K562 (cell line): ENCODE data around the gene PPP3CB.

Experiments used
- CTCF ChIP-seq, 3 experiments: IDR thresholded peaks in 2 of 3; conservative IDR thresholded peaks in 1 of 3; 2 replicates each; pipeline ENCODE4 v1.5.1; 2011 to 2012; ENCODE audit warnings: low read length in 3 of 3, mild to moderate bottlenecking in 3 of 3, control low read depth in 2 of 3, improper control_type of control experiment in 1 of 3, inconsistent platforms in 1 of 3, low read depth in 1 of 3, mixed read lengths in 1 of 3, moderate library complexity in 1 of 3; ENCODE audit not compliant: insufficient read depth in 2 of 3
- FOSL1 ChIP-seq: fragments of 200-800 bp; sonication (Bioruptor generic); conservative IDR thresholded peaks from 2 replicates; pipeline ENCODE4 v1.6.1; 2016; ENCODE audit warnings: missing genetic modification characterization, missing compliant biosample characterization
- MYNN ChIP-seq, 2 experiments: sonication (generic); formaldehyde crosslinking in 1 of 2; IDR thresholded peaks; 2 replicates each; pipeline versions ENCODE4 v1.5.0 to v1.6.1; 2016 to 2020; ENCODE audit warnings: antibody characterized with exemption in 1 of 2, missing genetic modification reagents in 1 of 2
- RBM22 ChIP-seq: fragments of 200-400 bp; formaldehyde crosslinking; IDR thresholded peaks from 2 replicates; pipeline ENCODE4 v1.6.1; 2018; ENCODE audit warnings: low read length, low read depth; ENCODE audit not compliant: poor library complexity, severe bottlenecking
- TF ChIP-seq, protein P1 (sequence below): fragments of 450-650 bp; formaldehyde crosslinking; IDR thresholded peaks from 2 replicates; pipeline ENCODE4 v1.4.0; 2020; ENCODE audit warnings: mild to moderate bottlenecking, mixed read lengths
- TF ChIP-seq, protein P2 (sequence below), 2 experiments: fragments of 450-650 bp; formaldehyde crosslinking in 1 of 2; IDR thresholded peaks; 2 replicates each; pipeline versions ENCODE4 v1.4.0 to v1.6.1; 2014 to 2020; ENCODE audit warnings: mild to moderate bottlenecking in 2 of 2, borderline replicate concordance in 1 of 2, low read depth in 1 of 2

GRCh38 chr10:73456187-73456890, 39.5 kb downstream of the PPP3CB start:
- TF ChIP-seq CTCF (IDR thresholded peaks at IDR 0.05 in 2 of 3, conservative IDR thresholded peaks at IDR 0.05 in 1 of 3; ENCODE audit: insufficient read depth in 2 of 3, low read depth in 1 of 3, low read length in 3 of 3) (no peak; a peak in 1 of 6 replicates), MYNN (IDR thresholded peaks at IDR 0.05) (peak; percentile 80), MYNN (CRISPR knock-in tag; IDR thresholded peaks at IDR 0.05) (no peak), FOSL1 (tag) (peak; percentile 90), RBM22 (no peak)
- TF ChIP-seq, protein P1, sequence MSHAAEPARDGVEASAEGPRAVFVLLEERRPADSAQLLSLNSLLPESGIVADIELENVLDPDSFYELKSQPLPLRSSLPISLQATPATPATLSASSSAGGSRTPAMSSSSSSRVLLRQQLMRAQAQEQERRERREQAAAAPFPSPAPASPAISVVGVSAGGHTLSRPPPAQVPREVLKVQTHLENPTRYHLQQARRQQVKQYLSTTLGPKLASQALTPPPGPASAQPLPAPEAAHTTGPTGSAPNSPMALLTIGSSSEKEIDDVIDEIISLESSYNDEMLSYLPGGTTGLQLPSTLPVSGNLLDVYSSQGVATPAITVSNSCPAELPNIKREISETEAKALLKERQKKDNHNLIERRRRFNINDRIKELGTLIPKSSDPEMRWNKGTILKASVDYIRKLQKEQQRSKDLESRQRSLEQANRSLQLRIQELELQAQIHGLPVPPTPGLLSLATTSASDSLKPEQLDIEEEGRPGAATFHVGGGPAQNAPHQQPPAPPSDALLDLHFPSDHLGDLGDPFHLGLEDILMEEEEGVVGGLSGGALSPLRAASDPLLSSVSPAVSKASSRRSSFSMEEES (CRISPR knock-in tag): no peak
- TF ChIP-seq, protein P2, sequence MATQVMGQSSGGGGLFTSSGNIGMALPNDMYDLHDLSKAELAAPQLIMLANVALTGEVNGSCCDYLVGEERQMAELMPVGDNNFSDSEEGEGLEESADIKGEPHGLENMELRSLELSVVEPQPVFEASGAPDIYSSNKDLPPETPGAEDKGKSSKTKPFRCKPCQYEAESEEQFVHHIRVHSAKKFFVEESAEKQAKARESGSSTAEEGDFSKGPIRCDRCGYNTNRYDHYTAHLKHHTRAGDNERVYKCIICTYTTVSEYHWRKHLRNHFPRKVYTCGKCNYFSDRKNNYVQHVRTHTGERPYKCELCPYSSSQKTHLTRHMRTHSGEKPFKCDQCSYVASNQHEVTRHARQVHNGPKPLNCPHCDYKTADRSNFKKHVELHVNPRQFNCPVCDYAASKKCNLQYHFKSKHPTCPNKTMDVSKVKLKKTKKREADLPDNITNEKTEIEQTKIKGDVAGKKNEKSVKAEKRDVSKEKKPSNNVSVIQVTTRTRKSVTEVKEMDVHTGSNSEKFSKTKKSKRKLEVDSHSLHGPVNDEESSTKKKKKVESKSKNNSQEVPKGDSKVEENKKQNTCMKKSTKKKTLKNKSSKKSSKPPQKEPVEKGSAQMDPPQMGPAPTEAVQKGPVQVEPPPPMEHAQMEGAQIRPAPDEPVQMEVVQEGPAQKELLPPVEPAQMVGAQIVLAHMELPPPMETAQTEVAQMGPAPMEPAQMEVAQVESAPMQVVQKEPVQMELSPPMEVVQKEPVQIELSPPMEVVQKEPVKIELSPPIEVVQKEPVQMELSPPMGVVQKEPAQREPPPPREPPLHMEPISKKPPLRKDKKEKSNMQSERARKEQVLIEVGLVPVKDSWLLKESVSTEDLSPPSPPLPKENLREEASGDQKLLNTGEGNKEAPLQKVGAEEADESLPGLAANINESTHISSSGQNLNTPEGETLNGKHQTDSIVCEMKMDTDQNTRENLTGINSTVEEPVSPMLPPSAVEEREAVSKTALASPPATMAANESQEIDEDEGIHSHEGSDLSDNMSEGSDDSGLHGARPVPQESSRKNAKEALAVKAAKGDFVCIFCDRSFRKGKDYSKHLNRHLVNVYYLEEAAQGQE (IDR thresholded peaks at IDR 0.05; ENCODE audit: borderline replicate concordance): peak; percentile 40; the same call in 1 of the 2 replicates
- TF ChIP-seq, protein P2 (CRISPR knock-in tag; IDR thresholded peaks at IDR 0.05; ENCODE audit: low read depth): no peak
